GM18858 (cell line): ENCODE measurements around the gene B3GNT5.

ENCODE experiments used
- ATAC-seq: cut with Tn5 transposase; IDR thresholded peaks from one replicate; pipeline ENCODE4 v1.9.1; 2021; ENCODE audit not compliant: unreplicated experiment

Gene B3GNT5

DNA sequence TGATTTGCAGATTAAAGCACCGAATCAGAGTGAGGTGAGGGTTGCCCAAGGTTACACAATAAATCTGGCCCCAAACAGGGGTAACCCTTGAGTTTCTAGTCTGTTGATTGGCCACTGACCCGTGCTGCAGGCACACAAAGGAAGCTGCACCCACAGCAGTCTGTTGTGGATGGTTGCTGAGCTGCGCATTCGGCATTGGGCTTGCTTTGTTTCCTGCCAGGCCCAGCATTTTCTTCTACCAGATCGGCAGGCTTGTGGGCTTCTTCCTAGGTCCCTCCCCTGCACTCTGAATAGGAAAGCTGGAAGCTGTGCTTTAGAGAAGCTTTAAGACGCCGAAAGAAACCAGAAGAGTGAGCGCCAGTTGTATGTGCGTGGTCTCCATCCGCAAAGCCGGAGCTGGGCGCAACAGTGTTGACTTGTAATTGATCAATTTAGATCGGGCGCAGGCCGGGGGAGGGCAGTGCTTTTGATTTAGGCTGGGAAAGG is 12.1 kb downstream of the B3GNT5 start:
- ATAC-seq: no peak

DNA sequence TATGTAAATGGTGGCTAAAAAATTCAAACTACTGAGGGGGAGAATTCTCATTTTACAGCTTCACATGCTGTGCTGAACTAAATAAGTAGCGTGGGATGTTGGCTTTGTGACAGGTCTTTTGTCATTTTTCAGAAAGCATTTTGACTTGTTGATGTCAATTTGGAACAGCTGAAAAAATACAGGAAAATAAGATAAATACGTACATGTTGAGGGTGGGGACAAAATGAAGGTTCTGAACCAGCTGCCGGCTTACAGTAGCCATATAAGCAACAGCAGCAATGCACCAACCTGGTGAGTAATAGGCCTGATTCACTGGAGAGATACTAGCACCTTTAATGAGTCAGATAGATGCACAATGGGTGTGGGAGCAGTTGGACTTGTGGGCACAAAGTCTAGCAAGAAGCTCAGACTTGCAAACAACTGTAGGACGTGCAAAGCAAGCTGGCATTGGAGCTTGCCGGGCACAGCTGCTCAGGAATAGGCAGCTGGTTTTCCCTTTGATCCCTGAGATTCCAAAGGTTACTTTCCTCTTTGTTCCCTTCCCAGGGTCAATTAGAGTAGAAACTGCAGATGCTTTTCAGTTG is 12.9 kb downstream of the B3GNT5 start:
- no peak for ATAC-seq

DNA sequence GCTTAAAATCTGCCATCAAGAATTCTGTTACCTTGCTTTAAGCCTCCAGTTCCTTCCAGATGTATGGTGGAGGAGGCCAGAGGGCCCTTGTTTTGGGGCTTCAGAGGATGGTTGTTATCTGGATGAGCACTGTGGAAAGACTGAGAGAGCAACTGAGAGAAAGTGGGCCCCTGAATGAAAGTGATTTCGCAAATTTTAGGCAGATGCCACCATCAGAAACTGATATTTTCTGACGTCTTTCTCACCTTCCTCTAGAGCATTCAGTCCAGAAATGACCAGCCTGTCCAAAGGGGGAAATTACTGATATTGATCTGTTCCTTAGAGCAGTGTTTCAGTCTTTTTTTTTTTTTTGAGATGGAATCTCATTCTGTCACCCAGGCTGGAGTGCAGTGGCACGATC is 13.4 kb downstream of the B3GNT5 start:
- ATAC-seq: no peak

DNA sequence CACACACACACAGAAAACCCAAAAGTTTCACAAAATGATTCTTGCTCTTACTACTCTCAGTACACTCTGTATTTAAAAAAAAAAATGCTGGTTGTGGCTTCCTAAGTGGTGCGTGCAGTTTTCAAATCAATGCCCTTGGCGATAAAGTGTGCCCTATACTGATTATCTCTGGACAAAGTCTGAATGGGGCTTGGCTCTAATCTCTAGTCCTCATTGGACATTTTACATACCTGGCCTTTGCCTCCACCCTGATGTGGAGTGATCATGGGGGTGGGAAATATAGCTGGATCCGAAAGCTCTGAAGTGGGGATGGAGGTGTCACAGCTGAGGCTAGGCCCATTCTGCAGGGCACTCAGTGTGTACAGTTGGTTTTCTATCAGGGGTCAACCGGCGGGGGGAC is 14.1 kb downstream of the B3GNT5 start:
- ATAC-seq: no peak

GRCh38 chr3:183268366-183268765 is 15.3 kb downstream of the B3GNT5 start:
- no peak for ATAC-seq

GRCh38 chr3:183269345-183269744 is 16.3 kb downstream of the B3GNT5 start:
- no peak for ATAC-seq

- no peak for ATAC-seq
Measured at GRCh38 chr3:183270344-183270743, 17.3 kb downstream of the B3GNT5 start.

DNA sequence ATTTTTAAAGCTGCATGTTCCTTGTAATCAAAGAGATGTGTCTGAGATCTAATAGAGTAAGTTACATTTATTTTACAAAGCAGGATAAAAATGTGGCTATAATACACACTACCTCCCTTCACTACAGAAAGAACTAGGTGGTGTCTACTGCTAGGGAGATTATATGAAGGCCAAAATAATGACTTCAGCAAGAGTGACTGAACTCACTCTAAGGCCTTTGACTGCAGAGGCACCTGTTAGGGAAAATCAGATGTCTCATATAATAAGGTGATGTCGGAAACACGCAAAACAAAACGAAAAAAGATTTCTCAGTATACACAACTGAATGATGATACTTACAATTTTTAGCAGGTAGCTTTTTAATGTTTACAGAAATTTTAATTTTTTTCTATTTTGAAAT is 19.1 kb downstream of the B3GNT5 start:
- ATAC-seq: no peak

GRCh38 chr3:183272791-183273190 is 19.7 kb downstream of the B3GNT5 start:
- no peak for ATAC-seq

DNA sequence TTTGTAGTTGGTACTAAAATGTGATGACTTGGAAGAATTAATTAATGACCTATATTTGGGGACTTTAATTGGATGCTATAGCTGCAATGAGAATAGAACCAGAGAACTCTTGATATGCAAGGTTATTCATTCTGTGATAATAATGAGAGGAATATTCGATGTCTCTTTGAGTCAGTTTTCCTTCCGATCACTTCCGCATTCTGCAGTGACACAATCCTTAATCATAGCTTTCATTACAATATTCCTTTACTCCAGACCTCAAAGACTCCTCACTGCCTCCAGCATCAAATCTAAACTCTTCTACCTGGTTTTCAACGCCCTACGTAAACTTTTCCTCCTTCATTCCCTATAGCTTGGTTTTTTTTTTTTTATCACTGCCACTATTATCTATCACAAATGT is 21.6 kb downstream of the B3GNT5 start:
- no peak for ATAC-seq

DNA sequence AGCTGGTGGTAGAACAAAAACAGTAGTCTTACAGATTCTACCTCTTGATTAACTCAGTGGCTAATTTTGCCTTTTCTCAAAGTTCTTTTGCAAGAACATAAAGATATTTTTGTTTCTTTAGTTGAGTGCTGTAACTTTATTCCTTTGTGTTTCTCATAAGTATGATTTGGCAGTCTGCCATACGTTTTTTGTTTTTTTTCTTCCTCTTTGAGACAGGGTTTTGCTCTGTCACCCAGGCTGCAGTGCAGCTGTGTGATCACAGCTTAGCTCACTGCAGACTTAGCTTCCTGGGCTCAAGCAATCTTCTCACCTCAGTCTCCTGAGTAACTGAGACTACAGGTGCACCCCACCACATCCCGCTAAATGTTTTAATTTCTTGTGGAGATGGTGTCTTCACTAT is 22.4 kb downstream of the B3GNT5 start:
- no peak for ATAC-seq

- ATAC-seq: no peak
Measured at GRCh38 chr3:183275937-183276336, 22.9 kb downstream of the B3GNT5 start.

GRCh38 chr3:183277260-183277659 is 24.2 kb downstream of the B3GNT5 start:
- ATAC-seq: no peak

GRCh38 chr3:183278479-183279088 is 25.5 kb downstream of the B3GNT5 start:
- no peak for ATAC-seq

GRCh38 chr3:183279371-183279770 is 26.3 kb downstream of the B3GNT5 start:
- no peak for ATAC-seq

GRCh38 chr3:183281126-183281797 is 28.2 kb downstream of the B3GNT5 start:
- no peak for ATAC-seq

GRCh38 chr3:183283886-183284285 is 30.8 kb downstream of the B3GNT5 start:
- no peak for ATAC-seq

GRCh38 chr3:183284570-183284969 is 31.5 kb downstream of the B3GNT5 start:
- no peak for ATAC-seq

- no peak for ATAC-seq
Measured at GRCh38 chr3:183285318-183285717, 32.3 kb downstream of the B3GNT5 start.

DNA sequence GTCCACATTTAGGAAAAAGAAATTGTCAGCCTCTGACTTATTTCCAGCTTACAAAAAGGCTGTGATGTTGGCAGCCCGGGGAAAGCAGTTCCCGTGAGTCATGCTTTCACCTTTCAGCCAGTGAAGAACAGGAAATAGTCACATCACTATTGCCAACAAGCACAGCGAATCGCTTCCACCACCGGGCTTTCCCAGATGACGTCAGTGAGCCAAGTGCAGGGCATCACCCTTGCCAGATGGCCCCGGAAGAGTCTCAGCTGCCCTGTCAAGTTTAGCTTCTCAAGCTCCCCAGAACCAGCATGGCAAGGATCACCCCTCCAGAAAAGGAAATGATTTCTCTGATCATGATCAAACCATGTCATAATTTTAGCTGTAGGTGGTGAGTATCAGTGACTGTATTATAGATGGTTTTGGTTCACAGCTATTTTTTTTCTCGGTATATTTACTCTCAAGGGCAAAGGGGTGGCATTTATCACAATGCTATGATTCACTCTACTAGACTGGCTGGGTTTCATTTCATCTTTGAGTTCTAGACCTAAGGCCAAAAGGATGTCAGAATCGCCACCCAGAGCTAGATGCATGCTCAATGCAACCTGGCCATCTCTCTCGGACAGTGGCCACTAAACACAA is 32.9 kb downstream of the B3GNT5 start:
- peak; percentile 90 for ATAC-seq

DNA sequence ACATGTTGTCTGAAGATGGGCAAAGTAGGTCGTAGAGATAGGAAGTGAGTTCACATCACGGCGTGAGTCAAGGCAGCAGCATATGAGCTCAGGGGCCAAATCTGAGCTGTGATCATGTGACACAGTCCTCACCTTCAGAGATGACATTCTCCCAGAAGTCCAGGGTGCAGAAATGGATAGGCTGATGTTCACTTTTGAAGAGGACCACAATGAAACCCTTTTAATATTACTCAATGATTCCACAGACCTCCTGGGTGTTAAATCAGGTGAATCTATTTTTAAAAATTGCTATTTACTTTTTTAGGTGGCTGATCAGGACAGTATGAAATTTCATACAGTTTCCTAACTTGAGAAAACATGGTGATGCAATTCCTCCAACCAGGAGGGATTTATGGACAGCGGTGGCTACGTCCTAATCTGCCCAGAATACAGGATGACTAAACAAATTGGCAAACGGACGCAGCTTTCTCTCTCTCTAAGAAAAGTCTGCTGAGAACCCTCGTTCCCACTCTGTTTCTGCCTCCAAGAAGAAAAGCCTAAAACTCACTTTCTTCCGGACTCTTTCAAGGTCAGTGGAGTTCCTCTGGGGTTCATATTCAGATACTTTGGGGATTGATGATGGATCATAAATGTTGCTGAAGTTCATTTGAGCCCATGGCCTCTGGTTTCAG is 34.4 kb downstream of the B3GNT5 start:
- no peak for ATAC-seq
